ENCODE measurements around the gene TMEM47. TPM values are rescaled to one million over a fixed set of nuclear protein-coding genes. Genes with fewer than 3 reads are reported as not detected.
A peak's percentile ranks its signal among the peaks of the same experiment; 100 is the strongest.

Gene TMEM47
- total RNA-seq, 1 donor, result 111 TPM

DNA sequence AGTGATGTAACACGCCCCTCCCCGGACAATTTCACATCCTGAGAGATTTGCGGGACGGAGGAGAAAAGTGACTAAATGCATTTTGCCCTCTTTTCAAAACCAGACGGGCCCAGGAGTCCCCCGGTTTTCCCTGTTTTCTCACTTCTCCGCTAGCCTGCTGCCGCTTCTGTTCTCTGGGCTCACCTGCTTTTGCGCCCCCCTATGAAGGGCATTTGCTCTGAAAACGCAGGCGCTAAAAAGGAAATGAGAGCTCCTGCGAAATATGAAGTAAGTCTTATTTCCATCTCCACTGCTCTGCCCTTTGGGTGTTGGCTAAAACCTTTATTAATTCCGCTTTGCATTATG is 613 bp upstream of the TMEM47 start:
- H3K27me3 ChIP-seq (ENCODE audit: insufficient read depth, low read length), result no peaks in the 10 kb centered on the region
- H3K4me3 ChIP-seq (ENCODE audit: insufficient read depth, low read length), result peak overlapping the region; percentile 78
- peaks cover 4% of the 10 kb centered on the region for H3K4me1 ChIP-seq (ENCODE audit: insufficient read depth, low read length)
- peaks cover 39% of the 10 kb centered on the region for H3K79me2 ChIP-seq (ENCODE audit: insufficient read depth, low read length)
- no peak overlapping the region for H3K27ac ChIP-seq (ENCODE audit: low read depth, low read length)
- TF ChIP-seq, protein P1, sequence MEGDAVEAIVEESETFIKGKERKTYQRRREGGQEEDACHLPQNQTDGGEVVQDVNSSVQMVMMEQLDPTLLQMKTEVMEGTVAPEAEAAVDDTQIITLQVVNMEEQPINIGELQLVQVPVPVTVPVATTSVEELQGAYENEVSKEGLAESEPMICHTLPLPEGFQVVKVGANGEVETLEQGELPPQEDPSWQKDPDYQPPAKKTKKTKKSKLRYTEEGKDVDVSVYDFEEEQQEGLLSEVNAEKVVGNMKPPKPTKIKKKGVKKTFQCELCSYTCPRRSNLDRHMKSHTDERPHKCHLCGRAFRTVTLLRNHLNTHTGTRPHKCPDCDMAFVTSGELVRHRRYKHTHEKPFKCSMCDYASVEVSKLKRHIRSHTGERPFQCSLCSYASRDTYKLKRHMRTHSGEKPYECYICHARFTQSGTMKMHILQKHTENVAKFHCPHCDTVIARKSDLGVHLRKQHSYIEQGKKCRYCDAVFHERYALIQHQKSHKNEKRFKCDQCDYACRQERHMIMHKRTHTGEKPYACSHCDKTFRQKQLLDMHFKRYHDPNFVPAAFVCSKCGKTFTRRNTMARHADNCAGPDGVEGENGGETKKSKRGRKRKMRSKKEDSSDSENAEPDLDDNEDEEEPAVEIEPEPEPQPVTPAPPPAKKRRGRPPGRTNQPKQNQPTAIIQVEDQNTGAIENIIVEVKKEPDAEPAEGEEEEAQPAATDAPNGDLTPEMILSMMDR (IDR thresholded peaks at IDR 0.05; ENCODE audit: extremely low read depth, low read depth, low read length), result no peak
- H4K20me1 ChIP-seq (ENCODE audit: insufficient read depth, low read length), result no peaks in the 10 kb centered on the region
- H3K36me3 ChIP-seq (ENCODE audit: insufficient read depth, low read length), result no peaks in the 10 kb centered on the region
- H2AFZ ChIP-seq (ENCODE audit: low read length), result peak overlapping the region; percentile 25
- peak; percentile 42 for DNase-seq (ENCODE audit: insufficient read length, low spot score, missing footprints)
- H3K4me2 ChIP-seq (ENCODE audit: insufficient read depth, low read length), result peak overlapping the region; percentile 80
- H3K9me3 ChIP-seq (ENCODE audit: low read depth, low read length), result no peaks in the 10 kb centered on the region

DNA sequence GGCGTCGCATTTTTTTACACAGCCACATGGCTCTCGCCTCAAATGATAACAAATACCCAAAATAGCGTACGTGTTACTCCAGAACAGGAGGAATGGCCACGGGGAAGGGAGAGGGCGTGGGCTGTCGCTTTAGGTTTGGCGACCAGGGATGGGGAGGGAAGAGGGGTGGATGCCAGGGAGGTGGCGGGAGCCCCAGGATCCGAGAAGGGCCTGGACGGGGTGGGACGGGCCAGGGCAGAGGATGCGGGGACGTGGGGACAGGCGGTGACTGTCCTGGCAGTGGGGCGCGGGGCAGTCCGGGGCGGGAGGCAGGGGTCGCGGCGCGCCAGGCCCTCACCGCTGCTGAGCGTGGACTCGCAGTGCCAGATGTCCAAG is 631 bp downstream of the TMEM47 start:
- Histone ChIP-seq H3K9me3 (ENCODE audit: low read depth, low read length) (no peaks in the 10 kb centered on the region), H3K4me2 (ENCODE audit: insufficient read depth, low read length) (peak overlapping the region; percentile 75), H3K4me3 (ENCODE audit: insufficient read depth, low read length) (peak overlapping the region; percentile 78), H3K79me2 (ENCODE audit: insufficient read depth, low read length) (peaks cover 52% of the 10 kb centered on the region), H3K27ac (ENCODE audit: low read depth, low read length) (peak overlapping the region; percentile 72), H3K27me3 (ENCODE audit: insufficient read depth, low read length) (no peaks in the 10 kb centered on the region), H2AFZ (ENCODE audit: low read length) (peak overlapping the region; percentile 25), H3K36me3 (ENCODE audit: insufficient read depth, low read length) (no peaks in the 10 kb centered on the region), H3K4me1 (ENCODE audit: insufficient read depth, low read length) (peaks cover 4% of the 10 kb centered on the region), H4K20me1 (ENCODE audit: insufficient read depth, low read length) (no peaks in the 10 kb centered on the region)
- TF ChIP-seq, protein P1 (IDR thresholded peaks at IDR 0.05; ENCODE audit: extremely low read depth, low read depth, low read length), result no peak
- no peak for DNase-seq (ENCODE audit: insufficient read length, low spot score, missing footprints)

DNA sequence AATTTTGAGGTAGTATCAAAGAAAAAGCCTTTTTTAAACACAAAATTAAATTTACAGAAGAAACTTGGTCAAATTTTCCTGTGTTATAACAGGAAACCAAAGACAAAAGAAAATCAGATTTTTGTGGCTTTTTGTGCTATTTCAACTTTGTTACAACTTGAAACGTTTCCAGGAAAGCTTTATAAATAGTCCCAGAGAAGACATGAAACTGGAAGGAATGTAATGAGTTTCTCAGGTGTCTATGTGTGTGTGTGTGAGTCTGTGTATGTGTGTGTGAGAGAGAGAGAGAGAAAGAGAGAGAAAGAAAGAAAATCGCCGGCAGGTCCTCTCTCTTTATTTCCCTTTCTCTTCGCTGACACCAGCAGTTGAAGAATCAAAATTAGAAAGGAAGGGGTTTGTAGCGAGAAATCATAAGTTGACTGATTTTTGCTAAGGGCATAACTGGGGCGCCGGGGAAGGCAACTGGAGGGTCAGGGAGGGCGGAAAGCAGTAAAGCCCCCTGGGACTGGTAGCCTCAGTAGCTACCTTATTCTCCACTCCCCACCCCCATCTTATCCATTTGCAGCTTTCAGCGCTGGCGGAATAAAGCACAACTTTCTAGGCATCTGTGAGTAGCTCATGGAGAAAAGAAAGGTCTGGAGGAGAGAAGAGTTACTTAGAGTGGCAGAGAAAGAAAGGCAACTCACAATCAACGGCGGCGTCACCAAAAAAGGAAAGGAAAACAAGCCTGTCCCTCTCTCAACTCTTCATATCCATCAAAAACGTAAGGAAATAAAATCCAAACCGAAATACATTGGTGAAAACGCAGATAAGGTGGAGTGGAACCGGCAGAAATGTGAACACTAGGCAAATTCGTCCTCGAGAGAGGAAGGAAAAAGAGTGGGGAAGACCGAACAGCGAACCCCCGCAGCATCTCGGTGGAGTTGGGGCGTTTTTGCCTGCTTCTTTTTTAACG is 1.3 kb downstream of the TMEM47 start:
- peaks cover 4% of the 10 kb centered on the region for H3K4me1 ChIP-seq (ENCODE audit: insufficient read depth, low read length)
- TF ChIP-seq, protein P1 (IDR thresholded peaks at IDR 0.05; ENCODE audit: extremely low read depth, low read depth, low read length), result no peak
- peak overlapping the region; percentile 72 for H3K27ac ChIP-seq (ENCODE audit: low read depth, low read length)
- peak overlapping the region; percentile 25 for H2AFZ ChIP-seq (ENCODE audit: low read length)
- H3K4me3 ChIP-seq (ENCODE audit: insufficient read depth, low read length), result peak overlapping the region; percentile 78
- H3K27me3 ChIP-seq (ENCODE audit: insufficient read depth, low read length), result no peaks in the 10 kb centered on the region
- peak overlapping the region; percentile 75 for H3K4me2 ChIP-seq (ENCODE audit: insufficient read depth, low read length)
- H4K20me1 ChIP-seq (ENCODE audit: insufficient read depth, low read length), result no peaks in the 10 kb centered on the region
- DNase-seq (ENCODE audit: insufficient read length, low spot score, missing footprints), result peak; percentile 27
- H3K9me3 ChIP-seq (ENCODE audit: low read depth, low read length), result no peaks in the 10 kb centered on the region
- no peaks in the 10 kb centered on the region for H3K36me3 ChIP-seq (ENCODE audit: insufficient read depth, low read length)
- H3K79me2 ChIP-seq (ENCODE audit: insufficient read depth, low read length), result peaks cover 59% of the 10 kb centered on the region

DNA sequence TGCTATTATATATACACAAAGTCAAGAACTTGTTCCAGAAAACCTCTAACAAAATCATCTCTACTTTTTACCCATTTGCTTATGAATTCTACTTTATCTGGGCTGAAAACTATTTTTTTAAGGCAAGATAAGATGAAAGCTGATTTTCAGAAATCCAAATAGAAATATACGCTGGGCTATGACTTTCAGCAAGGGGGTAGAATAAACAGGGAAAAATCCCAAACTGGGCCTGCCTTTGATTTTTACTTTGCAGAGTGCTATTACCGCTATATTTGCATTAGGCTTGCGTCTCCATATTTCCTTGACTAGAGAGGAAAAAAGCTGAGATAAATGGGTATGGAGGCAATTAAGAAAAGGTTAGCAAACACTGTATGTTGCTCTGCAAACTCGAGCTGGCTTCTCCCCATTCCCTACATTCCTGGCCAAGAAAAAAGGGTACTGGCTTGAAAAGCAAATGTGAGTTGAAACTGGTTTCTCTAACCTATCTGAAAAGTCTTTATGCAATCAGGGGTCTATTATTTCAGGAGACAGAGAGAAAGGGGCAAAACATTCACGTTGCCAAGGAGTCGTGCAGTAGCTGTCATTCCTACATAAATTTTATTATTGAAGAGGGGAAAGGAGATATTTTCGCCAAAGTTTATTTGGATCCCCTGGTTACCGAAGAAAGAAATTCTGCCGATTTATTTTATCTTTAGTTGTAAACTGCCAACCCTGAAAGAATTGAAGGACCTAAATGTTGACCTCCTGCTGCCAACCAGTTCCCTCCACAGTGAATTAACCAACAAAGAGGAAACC is 2.2 kb downstream of the TMEM47 start:
- Histone ChIP-seq H3K9me3 (ENCODE audit: low read depth, low read length) (no peaks in the 10 kb centered on the region), H3K27me3 (ENCODE audit: insufficient read depth, low read length) (no peaks in the 10 kb centered on the region), H3K4me1 (ENCODE audit: insufficient read depth, low read length) (peaks cover 4% of the 10 kb centered on the region), H3K79me2 (ENCODE audit: insufficient read depth, low read length) (peaks cover 68% of the 10 kb centered on the region), H3K27ac (ENCODE audit: low read depth, low read length) (peak overlapping the region; percentile 72), H2AFZ (ENCODE audit: low read length) (no peak overlapping the region), H3K4me2 (ENCODE audit: insufficient read depth, low read length) (peak overlapping the region; percentile 75), H3K36me3 (ENCODE audit: insufficient read depth, low read length) (no peaks in the 10 kb centered on the region), H4K20me1 (ENCODE audit: insufficient read depth, low read length) (no peaks in the 10 kb centered on the region), H3K4me3 (ENCODE audit: insufficient read depth, low read length) (peak overlapping the region; percentile 78)
- no peak for DNase-seq (ENCODE audit: insufficient read length, low spot score, missing footprints)
- TF ChIP-seq, protein P1 (IDR thresholded peaks at IDR 0.05; ENCODE audit: extremely low read depth, low read depth, low read length), result no peak

All from osteoblast (primary cell).